Erythroblast (primary cell): Measurements from ENCODE around the gene NRAS.

ENCODE experiments used
- GATA1 ChIP-seq: IDR thresholded peaks from 2 replicates; pipeline ENCODE4 v1.6.1; 2011; ENCODE audit warnings: low read depth, mild to moderate bottlenecking, control low read depth, low read length, moderate library complexity
- POLR2A ChIP-seq: IDR thresholded peaks from 2 replicates; pipeline ENCODE4 v1.6.1; 2011; ENCODE audit warnings: mild to moderate bottlenecking, low read length

DNA sequence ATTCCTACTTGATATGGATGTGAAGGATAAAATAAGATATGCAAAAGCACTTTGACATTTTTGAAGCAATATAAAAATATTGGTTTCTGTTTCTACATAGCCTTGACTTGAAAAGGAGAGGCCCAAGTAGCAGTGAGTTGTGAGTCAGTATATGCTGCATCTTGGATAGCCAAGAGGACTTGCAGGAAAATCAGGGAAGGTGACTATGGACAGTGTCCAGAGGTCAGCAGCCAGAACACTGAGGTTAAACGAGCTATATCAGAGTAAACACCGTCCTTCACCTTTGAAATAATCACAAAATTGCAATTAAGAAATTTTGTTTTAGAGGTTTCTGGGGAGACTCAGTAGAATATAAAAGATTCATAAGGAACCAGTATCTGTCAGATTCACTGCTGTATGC lies 14.6 kb downstream of the NRAS start:
- TF ChIP-seq POLR2A (no peak), GATA1 (no peak)
